Tibial nerve (tissue), 4 donors: ENCODE measurements around the gene WNT6. TPM values are rescaled to one million over a fixed set of nuclear protein-coding genes. Genes with fewer than 3 reads are reported as not detected.

Experiments used
- DNase-seq, 2 donors: peaks; one replicate each; pipeline ENCODE4 v3.0.0-alpha.2; 2019; ENCODE audit warnings: low spot score in 2 of 2
- H3K27ac ChIP-seq, 4 donors: fragments of 200-600 bp; sonication (generic) in 3 of 4; one replicate each; pipeline ENCODE4 v1.5.1; 2017 to 2019; ENCODE audit warnings: mild to moderate bottlenecking in 1 of 4
- H3K27me3 ChIP-seq, 2 donors: fragments of 200-600 bp; sonication (generic) in 1 of 2; one replicate each; pipeline versions ENCODE4 v1.5.1 to v1.6.0; 2017 to 2019
- H3K36me3 ChIP-seq, 3 donors: fragments of 200-600 bp; sonication (generic); one replicate each; pipeline ENCODE4 v1.5.1; 2018 to 2019
- H3K4me1 ChIP-seq, 4 donors: fragments of 200-600 bp; sonication (generic) in 3 of 4; one replicate each; pipeline ENCODE4 v1.5.1; 2017 to 2019
- H3K4me3 ChIP-seq, 4 donors: fragments of 200-600 bp; sonication (generic) in 3 of 4; one replicate each; pipeline ENCODE4 v1.5.1; 2017 to 2019; ENCODE audit warnings: mild to moderate bottlenecking in 1 of 4, moderate library complexity in 1 of 4
- H3K9me3 ChIP-seq, 4 donors: fragments of 200-600 bp; sonication (generic) in 3 of 4; one replicate each; pipeline ENCODE4 v1.5.1; 2017 to 2019
- CTCF ChIP-seq, 5 experiments: fragments of 200-600 bp in 3 of 5; fragments of 450-650 bp in 2 of 5; sonication (generic) in 3 of 5; IDR thresholded peaks; one replicate each; pipeline ENCODE4 v1.5.1; 2016 to 2019; ENCODE audit warnings: antibody characterized with exemption in 5 of 5, mild to moderate bottlenecking in 3 of 5, moderate library complexity in 2 of 5
- EP300 ChIP-seq, 2 donors: sonication (generic); formaldehyde crosslinking; IDR thresholded peaks; one replicate each; pipeline ENCODE4 v1.6.1; 2017; ENCODE audit warnings: antibody characterized with exemption in 2 of 2, mild to moderate bottlenecking in 1 of 2
- POLR2A ChIP-seq, 2 donors: fragments of 450-650 bp; IDR thresholded peaks; one replicate each; pipeline ENCODE4 v1.6.1; 2017; ENCODE audit warnings: antibody characterized with exemption in 2 of 2, mild to moderate bottlenecking in 2 of 2, moderate library complexity in 2 of 2
- WGBS, 2 donors: methylation state at CpG; one replicate each; pipeline ENCODE4 v1.1.5; 2018; 5-methylcytosine and 5-hydroxymethylcytosine counted together
- total RNA-seq, 4 donors: library from RNA; depleted of rRNA; stranded (reverse); fragments of >200 nt; gene quantifications; one replicate each; pipeline ENCODE4 v1.1.0, GENCODE V29; 2016

Gene WNT6
- total RNA-seq, 4 donors from 2014 or later = 26.1 to 81.5 (median 48.2) TPM

GRCh38 chr2:218880102-218880858, 20.7 kb downstream of the WNT6 start, which contains the start of gene WNT10A:
TSS of gene WNT10A (plus strand) at chr2:218880852. CDS start at chr2:218880996, 144 bp downstream.
- Histone ChIP-seq H3K4me3 (peak within 1 kb of the TSS; percentile 8 to 52 (median 30)), H3K27ac (peak within 1 kb of the TSS in 2 of 4 donors; percentile 45 to 77), H3K27me3 (peaks cover 0 to 77% of the 10 kb centered on the region in 2 donors), H3K9me3 (no peaks in the 10 kb centered on the region), H3K4me1 (peaks cover 0 to 70% (median 32%) of the 10 kb centered on the region in 4 donors), H3K36me3 (no peaks in the 10 kb centered on the region)
- TF ChIP-seq CTCF (IDR thresholded peaks at IDR 0.05) (no peak), EP300 (IDR thresholded peaks at IDR 0.05) (no peak), POLR2A (IDR thresholded peaks at IDR 0.05) (no peak)
- WGBS, 2 donors = 3 to 4% methylated on average over 22 to 26 of the region's 58 CpGs
- DNase-seq = no peak

GRCh38 chr2:218880859-218881594, 21.4 kb downstream of the WNT6 start:
- DNase-seq = no peak
- WGBS, 2 donors = 20 to 81% methylated on average over 3 to 13 of the region's 24 CpGs
- TF ChIP-seq CTCF (IDR thresholded peaks at IDR 0.05) = no peak
- TF ChIP-seq POLR2A (IDR thresholded peaks at IDR 0.05) = no peak
- no peak for TF ChIP-seq EP300 (IDR thresholded peaks at IDR 0.05)
- no peaks in the 10 kb centered on the region for H3K9me3 ChIP-seq
- peaks cover 0 to 77% of the 10 kb centered on the region in 2 donors for H3K27me3 ChIP-seq
- H3K4me1 ChIP-seq = peaks cover 0 to 70% (median 32%) of the 10 kb centered on the region in 4 donors
- H3K4me3 ChIP-seq = peak overlapping the region in 2 of 4 donors; percentile 47 to 52
- peak overlapping the region in 2 of 4 donors; percentile 45 to 77 for H3K27ac ChIP-seq
- no peaks in the 10 kb centered on the region for H3K36me3 ChIP-seq

GRCh38 chr2:218881744-218882460, 22.3 kb downstream of the WNT6 start:
- Histone ChIP-seq H3K9me3 (no peaks in the 10 kb centered on the region), H3K36me3 (no peaks in the 10 kb centered on the region), H3K27me3 (peaks cover 0 to 74% of the 10 kb centered on the region in 2 donors), H3K4me3 (no peak overlapping the region), H3K4me1 (peaks cover 0 to 70% (median 34%) of the 10 kb centered on the region in 4 donors), H3K27ac (no peak overlapping the region)
- WGBS, 2 donors = 83% methylated on average over 3 to 13 of the region's 13 CpGs
- TF ChIP-seq CTCF (IDR thresholded peaks at IDR 0.05) = no peak
- no peak for TF ChIP-seq EP300 (IDR thresholded peaks at IDR 0.05)
- no peak for TF ChIP-seq POLR2A (IDR thresholded peaks at IDR 0.05)
- DNase-seq = no peak

GRCh38 chr2:218882461-218882816, 22.8 kb downstream of the WNT6 start:
- TF ChIP-seq POLR2A (IDR thresholded peaks at IDR 0.05) (no peak), EP300 (IDR thresholded peaks at IDR 0.05) (no peak), CTCF (IDR thresholded peaks at IDR 0.05) (no peak)
- H3K27me3 ChIP-seq = peaks cover 0 to 71% of the 10 kb centered on the region in 2 donors
- H3K9me3 ChIP-seq = no peaks in the 10 kb centered on the region
- no peak for DNase-seq
- H3K4me3 ChIP-seq = no peak overlapping the region
- no peaks in the 10 kb centered on the region for H3K36me3 ChIP-seq
- H3K4me1 ChIP-seq = peaks cover 0 to 66% (median 33%) of the 10 kb centered on the region in 4 donors
- 82 to 83% methylated on average over 1 of the region's 1 CpG for WGBS, 2 donors
- no peak overlapping the region for H3K27ac ChIP-seq
